Immature natural killer cell (primary cell): Measurements from ENCODE around the gene PHF2. TPM values are rescaled to one million over a fixed set of nuclear protein-coding genes. Genes with fewer than 3 reads are reported as not detected.

Experiments
- DNase-seq, 3 donors: peaks; one replicate each; pipeline ENCODE4 v3.0.0; 2022; ENCODE audit warnings: mixed read lengths in 1 of 3
- H3K27ac Mint-ChIP-seq, 6 donors: one replicate each; pipeline ENCODE4 v1.8.0; 2020; ENCODE audit warnings: mixed read lengths in 6 of 6, mild to moderate bottlenecking in 5 of 6, inconsistent platforms in 4 of 6, moderate library complexity in 3 of 6
- H3K27me3 Mint-ChIP-seq, 3 donors: one replicate each; pipeline ENCODE4 v1.8.0; 2020 to 2021; ENCODE audit warnings: low read depth in 3 of 3, mild to moderate bottlenecking in 3 of 3, mixed read lengths in 3 of 3, moderate library complexity in 3 of 3, inconsistent platforms in 1 of 3
- H3K36me3 Mint-ChIP-seq, 3 donors: one replicate each; pipeline ENCODE4 v1.8.0; 2020; ENCODE audit warnings: mixed read lengths in 3 of 3, inconsistent platforms in 2 of 3, mild to moderate bottlenecking in 2 of 3
- H3K4me1 Mint-ChIP-seq, 2 donors: one replicate each; pipeline ENCODE4 v1.8.0; 2020; ENCODE audit warnings: inconsistent platforms in 2 of 2, mild to moderate bottlenecking in 2 of 2, mixed read lengths in 2 of 2, moderate library complexity in 1 of 2
- H3K4me3 Mint-ChIP-seq, 5 donors: one replicate each; pipeline ENCODE4 v1.8.0; 2020; ENCODE audit warnings: mild to moderate bottlenecking in 5 of 5, mixed read lengths in 5 of 5, inconsistent platforms in 3 of 5, moderate library complexity in 3 of 5
- H3K9me3 Mint-ChIP-seq, 6 donors: one replicate each; pipeline ENCODE4 v1.8.0; 2020; ENCODE audit warnings: mild to moderate bottlenecking in 6 of 6, mixed read lengths in 6 of 6, inconsistent platforms in 4 of 6, moderate library complexity in 3 of 6
- polyA plus RNA-seq, 3 donors: library from polyadenylated mRNA; unstranded; fragments of 300-500 nt; fragmentation: Illumina TruSeq; gene quantifications; one replicate each; pipeline ENCODE4 v1.2.3, GENCODE V29; 2021

The PHF2 gene
- polyA plus RNA-seq, 3 donors from 2014 or later = 0.58 to 2.1 (median 0.80) TPM

DNA sequence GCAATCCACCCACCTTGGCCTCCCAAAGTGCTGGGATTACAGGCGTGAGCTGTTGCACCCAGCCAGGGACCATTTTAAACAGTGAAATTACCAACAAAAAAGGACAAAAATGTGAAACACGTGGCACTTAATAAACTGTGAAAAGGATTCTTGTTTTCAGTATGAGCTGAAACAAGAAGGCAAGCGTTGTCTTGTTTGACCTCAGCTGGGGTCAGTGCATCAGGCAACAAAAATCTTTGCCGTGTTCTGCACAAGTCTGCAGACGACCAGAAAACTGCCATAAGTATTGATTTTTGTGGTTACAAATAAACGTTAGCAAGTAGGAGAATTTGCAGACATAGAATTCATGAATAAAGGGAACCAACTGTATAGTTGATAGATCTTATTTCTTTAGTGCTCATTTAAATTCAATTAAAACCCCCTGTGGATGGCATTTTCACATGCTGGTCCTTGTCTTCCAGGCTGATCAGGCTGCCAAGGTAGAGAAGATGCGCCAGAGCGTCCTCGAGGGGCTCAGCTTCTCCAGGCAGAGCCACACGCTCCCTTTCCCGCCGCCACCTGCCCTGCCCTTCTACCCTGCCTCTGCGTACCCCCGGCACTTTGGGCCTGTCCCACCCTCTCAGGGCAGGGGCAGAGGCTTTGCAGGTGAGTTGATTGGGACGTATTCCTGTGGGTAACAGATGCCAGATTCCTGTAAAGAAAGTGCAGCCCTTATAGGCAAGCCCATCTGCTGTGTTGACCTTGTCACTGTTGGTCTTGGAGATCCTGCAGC is 18.8 kb upstream of the PHF2 start:
- Mint-ChIP-seq H3K4me1 (no peaks in the 10 kb centered on the region), H3K27me3 (peaks cover 0 to 4% (median 1%) of the 10 kb centered on the region in 3 donors), H3K36me3 (peaks cover 23 to 49% (median 32%) of the 10 kb centered on the region in 3 donors), H3K9me3 (no peaks in the 10 kb centered on the region), H3K27ac (no peak overlapping the region), H3K4me3 (no peak overlapping the region)
- no peak for DNase-seq

DNA sequence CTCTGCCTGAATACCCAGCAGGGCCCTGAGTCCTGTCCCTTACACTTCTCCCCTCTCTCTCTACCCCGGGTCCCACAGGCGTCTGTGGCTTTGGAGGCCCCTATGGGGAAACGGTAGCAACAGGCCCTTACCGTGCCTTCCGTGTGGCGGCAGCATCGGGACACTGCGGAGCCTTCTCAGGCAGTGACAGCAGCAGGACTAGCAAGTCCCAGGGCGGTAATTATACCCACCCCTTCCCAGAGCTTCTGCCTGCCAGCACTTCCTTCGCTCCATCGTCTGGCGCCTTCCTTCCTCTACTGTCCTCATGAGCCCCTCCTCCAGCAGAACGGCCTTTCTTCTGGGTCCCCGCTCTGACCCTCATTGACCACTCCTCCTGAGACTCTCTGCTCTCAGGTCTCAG is 17.9 kb upstream of the PHF2 start:
- no peak for DNase-seq
- Mint-ChIP-seq H3K27me3 (peaks cover under 1 to 4% (median 1%) of the 10 kb centered on the region in 3 donors), H3K27ac (peak overlapping the region in 1 of 6 donors; percentile 24), H3K9me3 (no peaks in the 10 kb centered on the region), H3K4me3 (no peak overlapping the region), H3K36me3 (peaks cover 23 to 51% (median 35%) of the 10 kb centered on the region in 3 donors), H3K4me1 (no peaks in the 10 kb centered on the region)

DNA sequence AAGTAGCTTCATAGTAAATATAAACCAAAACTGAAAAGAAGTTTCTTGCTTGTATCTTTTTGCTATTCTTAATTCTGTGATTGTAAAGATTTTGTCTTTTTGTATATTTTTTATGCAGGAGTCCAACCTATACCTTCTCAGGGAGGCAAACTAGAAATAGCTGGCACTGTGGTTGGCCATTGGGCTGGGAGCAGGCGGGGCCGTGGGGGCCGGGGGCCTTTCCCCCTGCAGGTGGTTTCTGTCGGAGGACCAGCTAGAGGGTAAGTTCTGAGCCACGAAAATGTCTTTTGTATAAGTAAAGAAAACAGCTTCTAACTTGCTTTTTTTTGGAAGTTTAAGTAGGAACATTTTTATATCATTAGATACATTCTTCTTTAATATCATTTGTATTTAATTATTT is 15.4 kb upstream of the PHF2 start:
- no peaks in the 10 kb centered on the region for H3K9me3 Mint-ChIP-seq
- peaks cover 0 to 3% of the 10 kb centered on the region in 2 donors for H3K4me1 Mint-ChIP-seq
- no peak for DNase-seq
- peak overlapping the region in 1 of 6 donors; percentile 28 for H3K27ac Mint-ChIP-seq
- H3K4me3 Mint-ChIP-seq = no peak overlapping the region
- peaks cover 22 to 49% (median 31%) of the 10 kb centered on the region in 3 donors for H3K36me3 Mint-ChIP-seq
- H3K27me3 Mint-ChIP-seq = peaks cover 0 to 5% (median 4%) of the 10 kb centered on the region in 3 donors

DNA sequence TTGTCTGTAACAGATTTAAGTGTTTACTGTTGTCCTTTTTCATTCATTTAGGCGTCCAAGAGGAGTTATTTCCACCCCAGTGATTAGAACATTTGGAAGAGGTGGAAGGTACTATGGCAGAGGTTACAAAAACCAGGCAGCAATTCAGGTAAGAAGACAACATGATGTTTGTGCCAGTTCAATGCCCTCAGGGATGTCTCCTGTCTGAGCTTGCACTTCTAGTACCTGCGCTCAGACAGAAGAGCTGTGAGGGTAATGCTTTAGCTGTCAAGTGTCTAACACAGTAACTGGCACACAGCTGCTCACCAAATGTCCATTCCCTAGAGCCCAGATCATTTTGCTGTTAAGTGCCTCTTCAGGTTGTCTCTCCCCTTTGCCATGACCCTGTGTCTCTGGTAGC is 14.2 kb upstream of the PHF2 start:
- Mint-ChIP-seq H3K9me3 (no peaks in the 10 kb centered on the region), H3K36me3 (peaks cover 15 to 42% (median 24%) of the 10 kb centered on the region in 3 donors), H3K4me1 (peaks cover 7 to 11% of the 10 kb centered on the region in 2 donors), H3K27me3 (peaks cover 2 to 11% (median 7%) of the 10 kb centered on the region in 3 donors), H3K27ac (no peak overlapping the region), H3K4me3 (no peak overlapping the region)
- no peak for DNase-seq

DNA sequence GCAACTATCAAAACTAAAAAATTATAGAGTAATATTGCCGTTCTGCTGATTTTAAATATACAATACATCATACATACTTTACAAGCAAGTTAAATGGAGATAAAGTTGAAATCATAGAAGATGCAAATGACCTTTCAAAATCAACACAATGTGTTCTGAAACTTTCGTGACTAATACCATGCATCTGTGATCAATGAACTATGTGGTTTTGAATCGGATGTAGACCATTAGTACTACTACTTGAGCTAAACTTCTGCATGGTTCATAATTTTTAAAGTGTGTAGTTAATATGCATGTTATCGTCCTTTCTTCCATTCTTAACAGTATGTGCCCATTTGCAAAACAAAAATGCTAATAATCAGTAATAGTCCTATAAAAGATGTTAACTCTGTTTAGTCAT is 11.3 kb upstream of the PHF2 start:
- DNase-seq = no peak

DNA sequence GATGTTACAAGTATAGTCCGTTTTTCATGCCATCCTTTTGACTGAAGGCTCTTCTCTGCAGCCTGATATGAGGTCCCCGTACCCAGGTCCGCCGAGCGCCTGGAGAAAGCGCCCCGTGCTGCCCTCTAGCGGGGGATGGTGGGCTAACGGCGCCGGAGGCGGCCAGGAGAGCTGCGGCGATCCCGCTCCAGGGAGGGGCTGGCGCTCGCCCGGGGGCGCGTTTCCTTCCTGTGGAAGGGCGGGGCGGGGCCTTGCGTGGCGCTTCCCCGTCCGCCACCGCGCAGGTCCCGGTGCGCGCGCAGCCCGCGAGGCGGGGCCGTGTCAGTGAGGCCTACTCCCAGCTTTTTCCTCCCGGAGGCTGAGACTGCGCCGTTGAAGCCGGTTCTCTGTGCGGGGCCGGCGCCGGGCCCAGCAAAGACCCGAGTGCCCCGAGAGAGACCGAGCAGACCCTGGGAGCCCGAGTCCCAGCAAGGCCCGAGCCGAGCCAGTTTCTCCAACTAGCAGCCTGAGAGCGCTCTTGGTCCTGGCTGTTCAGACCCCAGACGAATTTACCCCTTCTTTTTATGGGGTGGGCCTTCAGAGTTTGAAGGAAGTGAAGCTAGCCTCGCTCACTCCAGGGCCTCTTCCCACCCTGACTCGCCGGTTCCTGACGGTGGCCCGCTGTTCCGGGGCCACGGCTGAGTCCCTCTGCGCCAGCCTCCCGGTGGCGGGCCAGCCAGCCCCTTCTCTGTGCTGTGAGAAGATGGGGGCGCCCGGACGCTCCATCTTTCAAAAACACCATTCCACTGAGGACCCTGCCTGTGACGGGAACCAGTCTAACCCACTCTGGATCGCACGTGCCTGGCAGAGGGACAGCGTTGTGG is 9.7 kb upstream of the PHF2 start:
- Mint-ChIP-seq H3K27me3 (peaks cover 2 to 11% (median 7%) of the 10 kb centered on the region in 3 donors), H3K36me3 (peaks cover 8 to 25% (median 15%) of the 10 kb centered on the region in 3 donors), H3K27ac (peak overlapping the region; percentile 88 to 93 (median 90)), H3K4me1 (peaks cover 14 to 20% of the 10 kb centered on the region in 2 donors), H3K9me3 (peaks cover 0 to 1% (median 0%) of the 10 kb centered on the region in 6 donors), H3K4me3 (peak overlapping the region; percentile 79 to 86 (median 83))
- DNase-seq = peak; percentile 98 to 99 (median 99)

More for the DNA sequence above, 11.3 kb upstream of the PHF2 start:
- Mint-ChIP-seq H3K9me3 (no peaks in the 10 kb centered on the region), H3K4me3 (no peak overlapping the region), H3K36me3 (peaks cover 3 to 24% (median 15%) of the 10 kb centered on the region in 3 donors), H3K27me3 (peaks cover 2 to 11% (median 7%) of the 10 kb centered on the region in 3 donors), H3K4me1 (peaks cover 14 to 20% of the 10 kb centered on the region in 2 donors), H3K27ac (peak overlapping the region in 1 of 6 donors; percentile 25)

DNA sequence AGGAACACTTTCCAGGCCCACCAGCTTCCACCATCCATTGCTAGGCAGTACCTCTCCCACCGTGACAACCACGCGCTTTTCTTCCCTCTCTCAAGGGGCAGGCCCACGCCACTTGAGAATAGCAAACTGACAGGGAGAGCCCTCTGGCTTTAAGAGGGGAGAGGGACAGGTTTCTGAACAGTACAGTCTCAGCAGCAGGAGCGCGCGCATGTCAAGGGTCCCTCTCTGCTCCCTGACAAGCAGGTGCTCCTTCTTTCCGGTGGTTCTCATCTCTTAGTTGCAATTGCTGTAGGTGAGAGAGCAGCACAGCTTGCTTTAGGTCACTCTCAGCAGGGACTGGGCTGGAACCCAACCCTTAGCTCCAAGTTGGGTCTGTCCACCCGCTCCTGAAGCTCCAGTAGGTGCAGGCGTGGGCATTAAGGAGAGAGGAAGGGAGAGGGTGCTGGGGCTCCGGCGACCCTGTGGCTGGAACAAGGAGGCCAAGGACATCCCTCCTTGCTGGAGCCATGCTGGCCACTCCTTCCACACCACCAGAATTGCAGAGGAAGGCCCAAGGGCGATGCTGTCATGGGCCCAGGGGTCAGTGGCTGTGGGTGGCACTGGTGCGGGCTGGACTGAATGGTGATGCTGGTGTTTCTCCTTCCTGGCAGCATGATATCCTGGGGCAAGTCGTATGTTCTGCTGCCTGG is 9.0 kb upstream of the PHF2 start:
- Mint-ChIP-seq H3K9me3 (peaks cover 0 to 1% (median 0%) of the 10 kb centered on the region in 6 donors), H3K27me3 (peaks cover 2 to 11% (median 7%) of the 10 kb centered on the region in 3 donors), H3K4me3 (peak overlapping the region; percentile 79 to 86 (median 83)), H3K4me1 (peaks cover 14 to 20% of the 10 kb centered on the region in 2 donors), H3K36me3 (peaks cover 8 to 19% (median 8%) of the 10 kb centered on the region in 3 donors), H3K27ac (peak overlapping the region; percentile 88 to 93 (median 90))
- peak in 1 of 3 donors; percentile 17 for DNase-seq

DNA sequence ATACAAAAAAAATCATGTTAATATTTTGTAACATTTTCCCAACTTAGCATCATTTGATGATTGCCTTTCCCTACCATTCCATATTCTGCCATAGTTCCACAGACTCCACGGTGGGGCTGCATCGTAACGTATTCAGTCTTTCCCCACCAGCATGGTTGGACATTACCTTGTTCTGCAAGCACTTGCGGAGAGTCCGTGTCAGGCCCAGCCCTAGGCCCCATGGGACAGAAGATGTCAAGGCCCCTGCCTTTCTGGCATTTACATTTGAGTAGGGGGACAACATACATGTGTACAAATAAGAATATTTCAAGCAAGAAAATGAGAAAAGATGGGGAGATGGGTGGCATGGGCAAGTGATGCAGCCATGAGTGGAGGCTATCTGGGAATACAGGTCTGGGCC is 8.2 kb upstream of the PHF2 start:
- H3K27ac Mint-ChIP-seq = peak overlapping the region in 3 of 6 donors; percentile 50 to 88 (median 61)

DNA sequence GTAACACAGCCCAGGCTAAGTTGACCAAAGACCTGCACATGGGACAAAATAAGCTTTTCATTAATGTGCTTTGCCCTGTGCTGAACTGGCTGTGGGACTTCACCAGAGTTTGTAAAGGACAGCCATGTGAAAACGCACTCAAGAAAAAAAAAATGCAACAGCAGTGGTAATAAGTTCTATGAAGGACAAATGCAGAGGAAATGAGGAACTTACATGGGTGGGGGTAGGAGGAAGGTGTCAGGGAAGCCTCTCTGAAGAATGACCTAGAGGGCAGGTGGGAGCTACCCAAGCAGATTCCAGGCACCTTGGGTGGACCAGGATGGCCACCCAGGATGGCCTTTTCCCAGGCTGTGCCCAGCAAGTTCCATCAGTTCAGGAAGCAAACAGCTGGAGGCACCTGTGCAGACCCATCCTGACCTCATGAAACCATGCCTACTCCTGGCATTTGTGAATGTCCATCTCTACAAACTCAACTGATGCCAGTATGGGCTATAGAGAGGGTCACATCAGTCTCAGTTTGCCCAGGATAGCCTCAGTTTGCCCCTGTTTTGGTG is 6.7 kb upstream of the PHF2 start:
- Mint-ChIP-seq H3K4me1 (peaks cover 14 to 20% of the 10 kb centered on the region in 2 donors), H3K27me3 (peaks cover 2 to 11% (median 5%) of the 10 kb centered on the region in 3 donors), H3K36me3 (peaks cover 0 to 8% (median 4%) of the 10 kb centered on the region in 3 donors), H3K27ac (peak overlapping the region in 2 of 6 donors; percentile 53 to 56), H3K9me3 (peaks cover 0 to 1% (median 0%) of the 10 kb centered on the region in 6 donors), H3K4me3 (no peak overlapping the region)
- no peak for DNase-seq

More for the DNA sequence above, 8.2 kb upstream of the PHF2 start:
- Mint-ChIP-seq H3K36me3 (peaks cover 7 to 14% (median 8%) of the 10 kb centered on the region in 3 donors), H3K27me3 (peaks cover 2 to 11% (median 7%) of the 10 kb centered on the region in 3 donors), H3K4me3 (peak overlapping the region in 3 of 5 donors; percentile 56 to 86 (median 79)), H3K9me3 (peaks cover 0 to 1% (median 0%) of the 10 kb centered on the region in 6 donors), H3K4me1 (peaks cover 14 to 20% of the 10 kb centered on the region in 2 donors)
- DNase-seq = no peak

DNA sequence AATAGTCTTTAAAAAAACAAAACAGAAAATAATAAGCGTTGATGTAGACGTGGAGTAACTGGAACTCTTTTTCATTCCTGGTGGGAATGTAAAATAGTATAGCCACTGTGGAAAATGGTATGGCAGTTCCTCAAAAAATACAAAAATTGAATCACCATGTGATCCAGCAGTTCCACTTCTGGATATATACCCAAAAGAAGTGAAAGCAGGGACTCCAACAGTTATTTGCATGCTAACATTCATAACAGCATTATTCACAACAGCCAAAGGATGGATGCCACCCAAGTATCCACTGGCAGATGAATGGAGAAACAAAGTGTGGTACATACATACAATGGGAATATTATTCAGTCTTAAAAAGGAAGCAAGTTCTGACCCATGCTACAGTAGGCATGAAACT is 4.2 kb upstream of the PHF2 start:
- no peak overlapping the region for H3K4me3 Mint-ChIP-seq

DNA sequence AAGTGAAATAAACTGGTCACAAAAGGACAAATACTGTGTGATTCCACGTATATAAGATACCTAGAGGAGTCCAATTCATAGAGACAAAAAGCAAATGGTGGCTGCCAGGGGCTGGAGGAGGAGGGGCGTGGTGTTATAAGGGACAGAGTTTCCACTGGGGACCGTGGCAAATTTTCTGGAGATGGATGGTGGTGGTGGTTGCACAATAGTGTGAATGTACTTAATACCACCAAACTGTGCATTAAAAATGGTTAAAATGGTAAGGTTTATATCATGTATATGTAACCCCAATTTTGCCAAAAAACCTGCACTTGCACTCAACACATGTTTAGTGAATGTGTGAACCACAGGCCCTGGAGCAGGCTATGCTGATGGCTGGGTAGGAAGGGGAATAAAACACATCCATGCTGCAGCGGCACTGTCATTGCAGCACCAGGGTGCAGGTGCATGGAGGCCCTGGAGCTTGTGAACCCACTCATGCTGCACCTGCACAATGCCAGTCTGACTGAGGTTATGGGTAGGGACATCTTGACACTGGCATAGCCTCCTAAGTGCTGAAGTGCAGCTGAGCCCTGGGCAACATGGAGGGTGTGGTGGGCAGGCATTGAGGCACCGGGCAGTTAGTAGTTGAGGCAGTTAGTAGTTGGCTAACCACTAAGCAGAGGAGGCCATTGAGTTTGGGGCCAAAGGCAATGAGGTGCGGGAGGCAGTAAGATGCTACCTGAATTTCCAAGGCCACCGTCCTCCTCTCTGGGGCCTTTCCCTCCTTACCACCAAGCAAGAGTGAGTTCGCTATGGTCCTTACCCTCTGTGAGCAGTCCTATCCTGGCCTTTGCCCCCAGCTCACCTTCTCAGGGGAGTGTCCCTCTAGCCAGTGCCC is 3.5 kb upstream of the PHF2 start:
- Mint-ChIP-seq H3K27ac (no peak overlapping the region), H3K4me1 (peaks cover 8 to 14% of the 10 kb centered on the region in 2 donors), H3K36me3 (peaks cover 0 to 5% (median 4%) of the 10 kb centered on the region in 3 donors), H3K4me3 (peak overlapping the region in 1 of 5 donors; percentile 30), H3K9me3 (peaks cover 0 to 1% (median 0%) of the 10 kb centered on the region in 6 donors), H3K27me3 (no peaks in the 10 kb centered on the region)
- no peak for DNase-seq

More for the DNA sequence above, 4.2 kb upstream of the PHF2 start:
- H3K36me3 Mint-ChIP-seq = peaks cover 0 to 5% (median 4%) of the 10 kb centered on the region in 3 donors
- peaks cover 0 to 3% (median 0%) of the 10 kb centered on the region in 3 donors for H3K27me3 Mint-ChIP-seq
- peaks cover 0 to 1% (median 0%) of the 10 kb centered on the region in 6 donors for H3K9me3 Mint-ChIP-seq
- no peak overlapping the region for H3K27ac Mint-ChIP-seq
- no peak for DNase-seq
- H3K4me1 Mint-ChIP-seq = peaks cover 9 to 15% of the 10 kb centered on the region in 2 donors

DNA sequence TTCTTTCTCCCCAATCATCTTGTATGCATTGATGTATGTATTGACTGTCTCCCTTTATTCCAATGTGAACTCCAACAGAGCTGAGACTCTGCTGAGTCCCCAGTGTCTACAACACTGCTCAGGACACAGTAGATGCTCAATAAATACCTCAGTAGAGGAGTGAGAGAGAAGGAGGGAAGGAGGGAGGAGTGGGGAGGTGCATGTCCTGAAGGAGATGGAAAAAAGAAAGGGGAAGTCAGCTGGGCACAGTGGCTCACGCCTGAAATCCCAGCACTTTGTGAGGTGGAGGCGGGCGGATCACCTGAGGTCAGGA is 2.9 kb upstream of the PHF2 start:
- no peaks in the 10 kb centered on the region for H3K27me3 Mint-ChIP-seq
- peaks cover 0 to 1% (median 0%) of the 10 kb centered on the region in 6 donors for H3K9me3 Mint-ChIP-seq
- H3K4me3 Mint-ChIP-seq = peak overlapping the region in 1 of 5 donors; percentile 43
- H3K4me1 Mint-ChIP-seq = peaks cover 11 to 19% of the 10 kb centered on the region in 2 donors
- peak overlapping the region in 1 of 6 donors; percentile 58 for H3K27ac Mint-ChIP-seq
- no peak for DNase-seq
- peaks cover 0 to 5% (median 4%) of the 10 kb centered on the region in 3 donors for H3K36me3 Mint-ChIP-seq
